ENCODE measurements around the gene STAT2.

DNA sequence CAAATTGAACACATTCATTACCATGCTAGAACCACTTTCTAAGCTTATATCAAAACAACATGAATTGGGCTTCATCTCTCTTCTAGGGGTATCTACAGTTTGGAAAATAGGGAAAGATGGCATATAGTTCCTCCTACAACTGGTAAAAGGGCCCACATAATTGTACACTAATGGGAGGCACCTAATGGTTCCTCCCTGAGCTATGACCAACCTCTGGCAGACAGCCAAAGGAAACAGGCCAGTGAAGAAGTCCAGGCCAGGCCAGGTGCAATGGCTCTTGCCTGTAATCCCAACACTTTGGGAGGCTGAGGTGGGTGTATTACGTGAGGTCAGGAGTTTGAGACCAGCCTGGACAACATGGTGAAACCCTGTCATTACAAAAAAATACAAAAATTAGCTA, 26.0 kb upstream of the STAT2 start:
- TF ChIP-seq POLR2AphosphoS5 (IDR thresholded peaks at IDR 0.05; ENCODE audit: borderline replicate concordance, low read depth, low read length) (no peak), EZH2 (IDR thresholded peaks at IDR 0.05) (no peak)

Data from SK-N-MC (cell line).